ENCODE measurements around the gene LRRC55. TPM values are rescaled to one million over a fixed set of nuclear protein-coding genes. Genes with fewer than 3 reads are reported as not detected.

The LRRC55 gene
- polyA plus RNA-seq, 1 of the 3 experiments (the other 2 are of a cell fraction), result not detected

DNA sequence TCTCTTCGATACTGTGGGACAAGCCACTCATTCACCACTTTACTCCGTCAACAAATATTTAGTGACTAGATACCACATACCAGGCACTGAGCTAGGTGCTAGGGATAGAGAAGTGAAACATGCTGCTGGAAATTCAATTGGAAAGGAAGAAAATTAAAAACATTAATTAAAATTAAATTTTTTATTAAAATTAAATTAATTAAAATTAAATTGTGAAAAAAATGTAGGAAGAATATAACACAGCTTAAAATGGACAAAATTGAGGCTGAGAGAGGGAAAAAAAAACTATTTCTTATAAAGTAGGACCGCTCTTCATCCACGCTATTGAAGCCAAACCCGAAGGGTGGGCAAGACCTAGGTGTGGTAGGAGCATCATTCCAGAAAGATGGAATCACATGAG, 23.6 kb upstream of the LRRC55 start:
- H3K36me3 ChIP-seq (replicated peaks in 1 of 2; ENCODE audit: control insufficient read depth in 1 of 2, insufficient read depth in 2 of 2, low read length in 1 of 2), result no peaks in the 10 kb centered on the region
- ChIA-PET CTCF (interaction anchor here (1.2 to 3.9 kb wide), 3 partner anchors 14 to 317 kb away, joined by 5 to 14 read pairs (median 12); no protein-coding TSS in a partner anchor), POLR2A (interaction anchor here (0.8 to 1.4 kb wide), 2 partner anchors 9 to 13 kb away, joined by 3 to 6 read pairs; no protein-coding TSS in a partner anchor)
- H3K27ac ChIP-seq (ENCODE audit: low read depth in 2 of 2, low read length in 1 of 2), result peak overlapping the region in 1 of 2 experiments; percentile 99; a peak in 2 of 4 replicates
- TF ChIP-seq, protein P1, sequence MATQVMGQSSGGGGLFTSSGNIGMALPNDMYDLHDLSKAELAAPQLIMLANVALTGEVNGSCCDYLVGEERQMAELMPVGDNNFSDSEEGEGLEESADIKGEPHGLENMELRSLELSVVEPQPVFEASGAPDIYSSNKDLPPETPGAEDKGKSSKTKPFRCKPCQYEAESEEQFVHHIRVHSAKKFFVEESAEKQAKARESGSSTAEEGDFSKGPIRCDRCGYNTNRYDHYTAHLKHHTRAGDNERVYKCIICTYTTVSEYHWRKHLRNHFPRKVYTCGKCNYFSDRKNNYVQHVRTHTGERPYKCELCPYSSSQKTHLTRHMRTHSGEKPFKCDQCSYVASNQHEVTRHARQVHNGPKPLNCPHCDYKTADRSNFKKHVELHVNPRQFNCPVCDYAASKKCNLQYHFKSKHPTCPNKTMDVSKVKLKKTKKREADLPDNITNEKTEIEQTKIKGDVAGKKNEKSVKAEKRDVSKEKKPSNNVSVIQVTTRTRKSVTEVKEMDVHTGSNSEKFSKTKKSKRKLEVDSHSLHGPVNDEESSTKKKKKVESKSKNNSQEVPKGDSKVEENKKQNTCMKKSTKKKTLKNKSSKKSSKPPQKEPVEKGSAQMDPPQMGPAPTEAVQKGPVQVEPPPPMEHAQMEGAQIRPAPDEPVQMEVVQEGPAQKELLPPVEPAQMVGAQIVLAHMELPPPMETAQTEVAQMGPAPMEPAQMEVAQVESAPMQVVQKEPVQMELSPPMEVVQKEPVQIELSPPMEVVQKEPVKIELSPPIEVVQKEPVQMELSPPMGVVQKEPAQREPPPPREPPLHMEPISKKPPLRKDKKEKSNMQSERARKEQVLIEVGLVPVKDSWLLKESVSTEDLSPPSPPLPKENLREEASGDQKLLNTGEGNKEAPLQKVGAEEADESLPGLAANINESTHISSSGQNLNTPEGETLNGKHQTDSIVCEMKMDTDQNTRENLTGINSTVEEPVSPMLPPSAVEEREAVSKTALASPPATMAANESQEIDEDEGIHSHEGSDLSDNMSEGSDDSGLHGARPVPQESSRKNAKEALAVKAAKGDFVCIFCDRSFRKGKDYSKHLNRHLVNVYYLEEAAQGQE (IDR thresholded peaks at IDR 0.05; ENCODE audit: low read depth, low read length), result no peak
- TF ChIP-seq, protein P2, sequence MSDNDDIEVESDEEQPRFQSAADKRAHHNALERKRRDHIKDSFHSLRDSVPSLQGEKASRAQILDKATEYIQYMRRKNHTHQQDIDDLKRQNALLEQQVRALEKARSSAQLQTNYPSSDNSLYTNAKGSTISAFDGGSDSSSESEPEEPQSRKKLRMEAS (IDR thresholded peaks at IDR 0.05; ENCODE audit: low read depth), result no peak
- TF ChIP-seq RXRA (IDR thresholded peaks at IDR 0.05; ENCODE audit: borderline replicate concordance, low read depth) (no peak), IRF3 (IDR thresholded peaks at IDR 0.05; ENCODE audit: low read depth, low read length) (no peak), GABPA (IDR thresholded peaks at IDR 0.05; ENCODE audit: low read depth) (no peak), USF1 (IDR thresholded peaks at IDR 0.05; ENCODE audit: borderline replicate concordance, low read depth) (no peak), TEAD4 (IDR thresholded peaks at IDR 0.05; ENCODE audit: borderline replicate concordance, insufficient read depth) (no peak), EP300 (IDR thresholded peaks at IDR 0.05; ENCODE audit: borderline replicate concordance in 1 of 2, low read depth in 1 of 2, low read length in 1 of 2) (no peak)
- H3K9me2 ChIP-seq, result no peaks in the 10 kb centered on the region
- DNase-seq, result no peak
- peaks cover 0 to 36% of the 10 kb centered on the region in 2 experiments; a peak in 2 of 4 replicates for H3K4me1 ChIP-seq (ENCODE audit: control insufficient read depth in 1 of 2, insufficient read depth in 2 of 2, low read depth in 1 of 2, low read length in 1 of 2)
- WGBS (ENCODE audit: low lambda C conversion rate), result 64% methylated on average over 5 of the region's 5 CpGs
- no peaks in the 10 kb centered on the region for H3F3A ChIP-seq (replicated peaks; ENCODE audit: insufficient read depth)
- H3K4me2 ChIP-seq, result no peak overlapping the region
- H4K20me1 ChIP-seq (ENCODE audit: insufficient read depth), result no peaks in the 10 kb centered on the region
- H3K79me2 ChIP-seq (ENCODE audit: insufficient read depth), result no peaks in the 10 kb centered on the region
- H3K27me3 ChIP-seq (ENCODE audit: insufficient read depth), result no peaks in the 10 kb centered on the region
- H3K9me3 ChIP-seq, result no peaks in the 10 kb centered on the region
- H3K9ac ChIP-seq, result no peak overlapping the region
- H2AFZ ChIP-seq (ENCODE audit: low read depth), result no peak overlapping the region
- H3K4me3 ChIP-seq (ENCODE audit: low read depth in 2 of 2, low read length in 1 of 2), result no peak overlapping the region

GRCh38 chr11:57158599-57158998, 23.2 kb upstream of the LRRC55 start:
- no peaks in the 10 kb centered on the region for H3K79me2 ChIP-seq (ENCODE audit: insufficient read depth)
- no peaks in the 10 kb centered on the region for H3K9me2 ChIP-seq
- CTCF ChIA-PET, result interaction anchor here (1.2 to 3.9 kb wide), 4 partner anchors 14 to 317 kb away, joined by 4 to 14 read pairs (median 8); no protein-coding TSS in a partner anchor
- H2AFZ ChIP-seq (ENCODE audit: low read depth), result no peak overlapping the region
- no peak overlapping the region for H3K4me2 ChIP-seq
- no peak for DNase-seq
- peaks cover 0 to 35% of the 10 kb centered on the region in 2 experiments; a peak in 2 of 4 replicates for H3K4me1 ChIP-seq (ENCODE audit: control insufficient read depth in 1 of 2, insufficient read depth in 2 of 2, low read depth in 1 of 2, low read length in 1 of 2)
- H3K9me3 ChIP-seq, result no peaks in the 10 kb centered on the region
- H3K36me3 ChIP-seq (replicated peaks in 1 of 2; ENCODE audit: control insufficient read depth in 1 of 2, insufficient read depth in 2 of 2, low read length in 1 of 2), result no peaks in the 10 kb centered on the region
- 38% methylated on average over 1 of the region's 1 CpG for WGBS (ENCODE audit: low lambda C conversion rate)
- H3K27ac ChIP-seq (ENCODE audit: low read depth in 2 of 2, low read length in 1 of 2), result peak overlapping the region in 1 of 2 experiments; percentile 99; a peak in 2 of 4 replicates
- TF ChIP-seq RFX5 (IDR thresholded peaks at IDR 0.05; ENCODE audit: low read length) (no peak), EP300 (IDR thresholded peaks at IDR 0.05; ENCODE audit: borderline replicate concordance in 1 of 2, low read depth in 1 of 2, low read length in 1 of 2) (peak in 1 of 2 experiments; percentile 84; a peak in 2 of 4 replicates), MXI1 (IDR thresholded peaks at IDR 0.05; ENCODE audit: low read depth, low read length) (no peak), POLR2AphosphoS5 (IDR thresholded peaks at IDR 0.05; ENCODE audit: low read depth, low read length) (no peak), RCOR1 (IDR thresholded peaks at IDR 0.05; ENCODE audit: low read length) (peak; percentile 21; the same call in 1 of the 2 replicates), EZH2phosphoT487 (IDR thresholded peaks at IDR 0.05; ENCODE audit: borderline replicate concordance, low read depth) (no peak)
- no peaks in the 10 kb centered on the region for H3K27me3 ChIP-seq (ENCODE audit: insufficient read depth)
- no peaks in the 10 kb centered on the region for H3F3A ChIP-seq (replicated peaks; ENCODE audit: insufficient read depth)
- no peak overlapping the region for H3K4me3 ChIP-seq (ENCODE audit: low read depth in 2 of 2, low read length in 1 of 2)
- H4K20me1 ChIP-seq (ENCODE audit: insufficient read depth), result no peaks in the 10 kb centered on the region
- H3K9ac ChIP-seq, result no peak overlapping the region
- POLR2A ChIA-PET, result interaction anchor here (1.4 kb wide), 1 partner anchor 9 kb away, joined by 6 read pairs; no protein-coding TSS in a partner anchor

All from SK-N-SH (cell line).